GM19328 (cell line): ENCODE data around the gene CACNA2D3.

Experiments used
- ATAC-seq: cut with Tn5 transposase; IDR thresholded peaks from one replicate; pipeline ENCODE4 v1.9.1; 2021; ENCODE audit warnings: mild to moderate bottlenecking, moderate library complexity; ENCODE audit not compliant: unreplicated experiment

Gene CACNA2D3

DNA sequence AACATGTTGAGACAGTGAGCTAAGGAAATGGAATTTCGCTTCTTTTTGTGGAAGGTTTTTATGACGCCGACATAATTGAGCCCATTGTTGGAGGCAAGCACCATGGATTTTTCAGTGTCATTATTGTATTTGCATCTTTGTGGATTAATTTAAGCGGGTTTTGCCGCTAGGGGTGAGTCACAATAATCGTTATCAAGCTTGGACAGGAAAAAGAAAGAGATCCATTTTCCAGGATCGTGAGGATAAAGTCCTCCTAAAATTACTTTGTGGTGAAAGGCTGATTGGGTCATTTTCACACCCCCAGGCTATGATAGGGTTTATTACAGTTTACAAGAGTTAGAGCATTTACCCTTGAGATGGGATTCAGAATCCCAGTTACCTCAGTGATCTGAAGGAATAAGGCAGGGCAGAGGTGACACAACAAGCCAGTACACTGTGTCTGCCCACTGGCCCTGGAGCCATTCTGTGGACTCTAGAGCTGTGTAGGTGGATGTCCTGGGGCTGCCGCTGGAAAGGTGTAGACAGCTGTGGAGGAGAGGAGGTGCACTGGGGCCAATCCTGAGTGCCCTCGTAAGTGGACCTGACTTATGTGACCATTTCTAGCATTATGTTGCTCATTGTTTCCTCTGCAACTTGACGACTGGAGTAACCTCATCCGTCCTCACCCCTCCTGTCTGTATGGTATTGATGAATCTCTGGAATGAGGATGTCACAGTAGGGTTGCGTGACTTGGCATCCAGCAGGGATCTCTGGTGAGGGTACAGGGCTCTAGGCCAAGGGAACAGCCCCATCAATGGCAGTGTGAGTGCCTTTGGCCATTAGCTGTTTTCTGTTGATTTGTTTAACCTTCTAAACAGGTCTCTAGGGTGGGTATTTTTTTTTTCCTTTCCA lies 435.4 kb downstream of the CACNA2D3 start:
- no peak for ATAC-seq

DNA sequence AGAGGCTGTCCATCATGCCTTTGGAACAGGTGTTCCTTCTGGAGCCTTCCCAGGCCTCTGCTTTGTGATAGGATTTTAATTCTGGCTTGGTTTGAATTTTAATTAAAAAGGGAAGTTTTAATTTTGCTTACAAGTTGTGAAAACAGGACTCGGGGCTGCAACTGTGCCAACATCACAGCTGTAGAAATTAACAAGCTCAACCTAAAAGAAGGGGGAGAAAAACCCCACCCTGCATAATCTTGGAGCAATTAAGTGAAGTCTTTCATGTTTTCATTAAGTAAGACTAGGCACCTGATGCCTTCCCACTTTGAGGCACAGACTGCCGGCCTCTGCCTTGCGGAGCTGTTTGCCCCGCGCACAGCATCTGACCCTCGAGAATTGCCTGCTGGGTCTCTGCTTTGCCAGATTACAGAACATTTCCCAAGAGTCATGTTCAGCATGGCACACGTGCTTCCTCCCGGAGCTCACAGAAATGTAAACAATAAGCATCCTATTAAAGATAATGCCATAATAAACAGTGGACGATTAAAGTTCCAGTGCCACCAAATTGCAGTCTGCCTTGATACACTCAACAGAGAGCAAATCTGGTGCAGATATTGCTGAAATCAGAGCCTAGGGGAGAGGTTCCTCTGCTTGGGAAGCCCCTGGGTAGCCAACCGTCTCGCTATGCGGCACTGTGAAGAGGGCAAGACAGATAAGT lies 441.3 kb downstream of the CACNA2D3 start:
- no peak for ATAC-seq

DNA sequence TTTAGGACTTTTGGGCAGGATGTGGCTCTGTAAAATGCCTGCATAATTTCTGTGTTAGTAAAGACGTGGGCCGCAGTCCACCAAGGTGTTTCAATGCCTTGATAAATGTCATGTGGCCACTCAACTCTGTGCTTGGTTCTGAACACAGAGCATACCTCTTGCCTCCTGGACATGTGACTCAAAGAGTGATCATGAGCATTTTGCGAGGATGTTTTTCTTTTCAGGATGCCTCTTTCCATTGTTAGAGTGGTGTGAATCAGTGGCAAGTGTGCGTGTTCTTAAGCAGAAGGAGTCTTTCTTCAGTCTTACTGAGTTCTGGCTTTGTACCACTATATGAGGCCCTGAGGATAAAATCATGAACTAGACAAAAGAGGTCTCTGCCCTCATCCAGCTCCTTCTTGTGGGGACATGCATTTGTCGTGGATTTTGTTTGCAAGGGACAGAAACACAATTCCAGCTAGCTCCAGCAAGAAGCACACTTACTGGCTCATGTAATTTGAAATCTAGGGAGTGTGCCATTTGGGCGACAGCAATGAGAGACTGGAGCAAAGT lies 442.1 kb downstream of the CACNA2D3 start:
- ATAC-seq, result no peak

DNA sequence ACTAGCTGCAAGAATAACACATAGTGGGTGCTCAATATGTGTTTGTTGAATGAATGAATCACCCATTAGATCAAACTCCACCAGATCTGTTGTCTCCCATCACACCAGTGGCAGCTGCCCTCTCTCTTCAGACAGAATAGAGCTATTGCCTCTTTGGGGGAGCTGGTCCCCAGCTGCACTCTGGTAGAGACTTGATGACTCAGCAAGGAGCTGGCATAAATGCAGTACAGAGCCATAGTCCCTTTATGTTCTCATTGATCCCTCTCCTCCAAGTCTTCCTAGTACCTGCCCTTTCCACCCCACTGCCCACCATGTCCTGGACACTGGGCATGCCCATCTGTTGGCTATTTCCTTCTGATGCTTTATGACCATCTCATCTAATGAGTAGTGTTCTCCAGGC lies 443.6 kb downstream of the CACNA2D3 start:
- no peak for ATAC-seq

DNA sequence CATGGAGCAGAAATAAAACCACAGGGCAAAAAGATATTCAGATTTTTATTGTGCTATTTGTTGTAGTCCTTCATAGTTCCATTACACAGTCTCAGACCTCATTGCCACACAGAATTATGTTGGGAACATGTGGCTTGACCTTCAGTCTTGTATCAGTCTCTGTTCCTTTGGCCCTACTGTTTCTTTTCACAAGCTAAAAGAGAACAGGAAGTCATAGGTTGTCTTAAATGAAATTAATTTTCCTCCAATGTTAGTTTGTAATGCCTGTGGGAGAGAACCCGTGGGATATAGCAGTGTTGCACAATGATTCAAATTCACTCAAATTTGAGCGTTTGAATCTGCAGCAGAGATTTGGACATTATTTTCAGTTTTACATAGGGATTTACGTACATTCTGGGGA lies 445.6 kb downstream of the CACNA2D3 start:
- no peak for ATAC-seq

DNA sequence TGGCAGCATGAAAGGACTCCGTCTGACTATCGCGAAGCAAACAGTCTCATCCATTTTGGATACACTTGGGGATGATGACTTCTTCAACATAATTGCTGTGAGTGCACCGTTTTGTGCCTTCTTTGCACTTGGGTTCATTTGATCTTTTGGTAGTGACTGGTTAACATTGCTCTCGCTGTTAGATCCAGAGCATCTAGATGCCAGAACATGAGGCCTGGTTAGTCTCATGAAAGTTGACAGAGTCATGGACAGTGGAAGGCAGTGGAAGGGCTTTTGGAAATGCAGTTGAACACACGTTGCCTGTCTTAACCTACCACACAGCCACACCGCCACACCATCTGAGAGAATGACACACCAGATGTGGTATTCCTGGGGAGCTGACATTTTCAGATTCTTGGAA lies 447.7 kb downstream of the CACNA2D3 start:
- no peak for ATAC-seq

DNA sequence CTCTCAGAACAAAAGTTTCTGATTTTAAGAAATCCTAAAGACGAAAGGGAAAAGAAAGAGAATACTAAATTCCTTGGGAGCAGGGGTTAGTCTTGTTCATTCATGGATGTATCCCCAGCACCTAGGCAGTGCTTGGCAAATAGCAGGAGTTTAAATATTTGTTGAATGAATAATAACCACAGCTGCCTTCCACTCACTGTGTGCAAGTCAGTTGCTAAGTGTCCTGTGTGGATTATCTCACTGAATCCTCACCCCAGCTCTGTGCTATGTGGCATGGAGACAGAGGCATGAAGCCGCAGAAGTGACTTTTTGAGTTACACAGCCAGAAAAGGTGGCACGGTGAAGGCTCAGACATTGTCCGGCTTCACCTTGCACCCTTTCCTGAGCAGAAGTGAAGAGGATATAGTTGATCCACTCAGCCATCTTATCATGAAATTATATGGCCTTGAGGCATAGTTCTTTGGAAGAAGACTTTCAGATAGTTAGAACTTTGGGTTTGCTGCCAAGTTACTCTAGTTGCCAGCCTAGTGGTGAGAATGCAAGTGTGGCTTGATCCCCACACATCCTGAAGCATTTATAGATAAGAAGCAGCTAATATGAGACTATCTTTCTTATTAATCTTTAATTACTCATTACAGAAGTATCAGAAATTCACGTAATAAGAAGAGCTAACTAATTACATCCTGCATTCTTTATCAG lies 450.0 kb downstream of the CACNA2D3 start:
- no peak for ATAC-seq

DNA sequence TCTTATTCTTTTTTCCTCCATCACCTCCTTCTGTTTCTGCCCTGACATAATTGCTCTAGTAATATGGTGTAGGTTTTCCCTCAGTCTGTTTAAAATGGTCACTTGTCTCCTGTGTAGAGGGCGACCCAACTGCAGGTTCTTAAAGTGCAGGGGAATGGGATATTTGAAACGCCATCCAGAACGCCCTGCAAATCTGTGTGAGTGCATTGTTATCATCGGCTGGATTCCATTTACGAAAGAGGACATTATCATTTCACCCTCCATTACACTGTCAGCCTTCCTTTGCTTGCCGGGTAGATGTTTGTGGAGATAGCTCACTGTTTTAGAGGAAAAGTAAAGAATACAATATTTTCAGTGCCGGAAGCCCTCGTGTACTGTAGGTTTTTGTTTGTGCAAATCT lies 451.5 kb downstream of the CACNA2D3 start:
- ATAC-seq, result no peak

DNA sequence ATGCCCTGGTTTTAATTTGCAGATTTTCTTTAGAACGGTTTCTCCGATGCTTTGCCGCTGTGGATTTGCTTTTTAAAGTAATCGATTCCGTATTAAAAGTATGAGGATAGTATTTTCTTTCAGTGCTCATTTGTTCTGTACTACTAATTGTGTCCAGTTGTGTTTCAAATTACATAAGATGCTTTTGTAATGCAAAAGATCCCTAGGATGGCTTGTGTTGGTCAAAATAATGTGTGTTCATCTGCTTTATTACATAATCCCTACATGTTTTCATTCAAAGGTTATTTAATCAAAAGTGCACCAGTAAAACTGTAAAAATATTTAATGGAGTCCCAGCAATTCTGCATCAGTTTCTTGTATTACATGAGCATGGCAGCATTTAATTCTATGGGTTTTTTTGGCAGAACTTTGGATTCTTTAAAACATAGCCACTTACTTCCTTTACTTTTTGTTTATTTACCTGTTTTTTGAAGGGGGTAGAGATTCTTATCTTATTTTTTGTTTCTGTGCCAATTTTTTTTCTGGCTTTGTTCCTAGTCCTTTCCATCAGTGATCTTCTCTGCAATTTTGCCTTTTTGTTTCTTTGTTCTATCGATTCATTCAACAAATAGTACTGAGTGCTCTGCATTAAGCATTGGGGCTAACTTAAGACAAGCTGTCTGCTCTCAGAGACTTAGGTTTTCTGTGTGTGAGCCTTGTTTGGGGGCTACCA lies 452.7 kb downstream of the CACNA2D3 start:
- ATAC-seq, result no peak

DNA sequence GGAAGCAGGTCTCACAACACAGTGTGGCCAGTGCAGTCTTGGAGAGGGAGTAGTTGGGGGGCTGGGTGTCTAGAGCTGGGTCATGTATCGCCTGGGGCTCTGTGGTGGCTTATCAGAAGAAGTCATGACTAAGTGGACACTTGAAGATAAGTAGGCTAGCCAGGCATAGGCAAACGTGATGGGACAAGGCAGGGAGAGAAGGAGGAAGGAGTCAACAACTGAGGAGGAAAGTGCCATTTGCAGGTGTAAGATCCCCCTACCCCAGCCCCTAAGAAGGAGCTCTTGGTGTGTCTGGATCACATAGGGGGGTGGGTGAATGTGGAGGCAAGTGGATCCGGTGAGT lies 453.2 kb downstream of the CACNA2D3 start:
- no peak for ATAC-seq

DNA sequence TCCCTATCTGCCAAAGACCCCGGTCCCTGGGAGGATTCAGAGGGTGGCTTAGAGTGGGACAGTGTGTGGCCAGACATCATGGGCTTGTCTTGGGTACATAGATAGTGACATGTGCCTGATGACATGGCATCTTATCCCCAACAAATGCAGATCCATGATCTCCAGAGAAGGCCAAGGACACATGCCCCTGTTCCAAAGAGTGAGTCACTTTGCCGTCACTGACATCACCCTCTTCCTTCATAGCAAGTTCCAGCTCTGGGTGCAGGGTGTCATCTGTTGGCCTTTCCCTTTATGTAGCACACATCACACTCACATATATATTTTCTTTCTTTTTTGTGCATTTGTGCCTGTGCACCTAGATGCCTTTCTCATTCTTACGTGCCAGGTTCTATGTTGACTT lies 455.0 kb downstream of the CACNA2D3 start:
- no peak for ATAC-seq

DNA sequence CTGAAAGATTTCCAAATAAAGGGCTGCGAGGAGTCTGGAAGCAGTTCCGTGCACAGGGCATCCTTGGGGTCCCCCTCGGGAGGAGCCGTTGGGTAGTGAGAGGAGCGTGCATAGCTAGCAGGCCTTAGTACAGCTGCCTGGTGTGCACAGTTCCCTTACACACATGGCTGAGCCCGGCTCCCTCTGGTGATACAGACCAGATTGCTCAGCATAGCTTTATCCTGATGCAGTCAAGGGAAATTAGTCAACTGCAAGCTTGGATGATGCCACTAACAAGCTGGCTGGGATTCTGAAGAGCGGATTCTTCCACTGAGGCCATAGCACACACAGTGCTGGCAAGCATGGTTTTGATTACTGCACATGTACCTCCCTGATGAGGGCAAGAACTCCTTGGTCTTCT lies 456.1 kb downstream of the CACNA2D3 start:
- ATAC-seq, result no peak

DNA sequence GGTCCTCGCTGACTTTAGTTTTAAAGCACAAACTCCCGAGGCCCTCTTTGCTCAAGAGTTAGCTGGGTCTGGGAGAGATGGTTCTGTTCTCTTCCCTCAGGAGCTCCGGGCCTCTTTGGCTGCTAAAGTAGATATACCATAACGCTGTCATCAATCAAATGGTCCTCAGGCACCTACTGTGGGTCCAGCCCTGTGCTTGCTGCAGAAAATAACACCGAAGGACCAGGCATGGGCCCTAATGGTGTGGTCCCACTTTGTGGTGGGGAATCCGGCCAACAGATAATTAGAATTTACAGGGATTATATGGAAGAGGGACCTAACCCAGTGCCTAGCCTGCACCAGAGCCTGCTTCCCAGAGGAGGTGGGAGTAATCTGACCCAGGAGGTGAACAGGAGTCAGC lies 458.1 kb downstream of the CACNA2D3 start:
- ATAC-seq, result no peak

DNA sequence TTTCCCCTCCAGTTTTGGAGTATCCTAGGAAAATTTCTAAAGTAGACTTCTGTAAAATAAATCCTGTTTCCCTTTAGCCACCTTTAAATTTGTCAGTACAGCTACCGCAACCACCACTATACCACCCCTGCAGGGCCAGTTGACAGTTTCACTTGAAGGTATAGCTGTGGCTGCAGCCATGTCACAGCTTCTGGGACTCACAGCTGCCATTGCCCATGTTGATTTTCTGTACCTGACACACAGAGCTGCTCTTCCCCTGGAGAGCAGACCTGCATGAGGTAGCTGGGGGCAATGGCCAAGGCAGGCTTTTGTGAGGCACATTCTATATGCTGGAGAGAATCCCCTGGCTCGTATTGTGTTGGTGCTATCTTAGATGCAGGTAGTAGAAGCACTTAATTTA lies 460.1 kb downstream of the CACNA2D3 start:
- no peak for ATAC-seq

DNA sequence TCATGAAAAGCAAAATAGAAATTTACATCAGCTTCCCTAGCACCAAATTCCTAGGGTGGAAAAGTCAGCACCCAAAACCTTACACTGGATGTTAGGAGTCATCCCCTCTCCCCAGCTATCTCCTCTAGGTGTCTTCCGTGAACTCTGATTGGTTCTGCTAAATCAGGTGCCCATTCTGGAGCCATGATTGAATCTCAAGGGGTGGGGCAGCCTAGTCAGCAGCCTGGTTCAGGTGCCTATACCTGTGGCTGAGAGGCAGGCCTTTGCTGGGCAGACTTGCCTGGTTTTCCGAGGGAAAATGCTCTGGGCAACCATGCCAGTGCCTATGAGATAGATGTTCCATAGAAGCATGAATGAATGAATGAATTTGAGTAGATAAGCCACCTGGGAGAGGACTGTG lies 468.8 kb downstream of the CACNA2D3 start:
- ATAC-seq, result no peak

DNA sequence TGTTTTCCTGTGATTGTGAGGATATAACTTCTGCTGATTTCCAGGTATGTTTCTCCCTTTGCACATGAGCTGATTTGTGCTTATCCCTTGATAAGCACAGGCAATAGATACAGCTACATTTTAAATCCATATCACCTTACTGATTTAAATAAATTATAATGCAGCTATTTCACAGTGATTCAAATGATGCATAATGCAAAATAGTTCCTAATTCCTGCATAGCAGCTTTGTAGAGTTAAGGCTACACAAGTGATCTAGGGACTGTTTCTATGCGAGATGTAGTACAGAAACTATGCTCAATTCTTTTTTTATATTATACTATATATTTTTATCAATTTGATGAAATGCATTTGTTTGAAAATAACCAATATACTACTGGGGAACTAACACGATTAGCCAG lies 471.3 kb downstream of the CACNA2D3 start:
- ATAC-seq, result no peak

DNA sequence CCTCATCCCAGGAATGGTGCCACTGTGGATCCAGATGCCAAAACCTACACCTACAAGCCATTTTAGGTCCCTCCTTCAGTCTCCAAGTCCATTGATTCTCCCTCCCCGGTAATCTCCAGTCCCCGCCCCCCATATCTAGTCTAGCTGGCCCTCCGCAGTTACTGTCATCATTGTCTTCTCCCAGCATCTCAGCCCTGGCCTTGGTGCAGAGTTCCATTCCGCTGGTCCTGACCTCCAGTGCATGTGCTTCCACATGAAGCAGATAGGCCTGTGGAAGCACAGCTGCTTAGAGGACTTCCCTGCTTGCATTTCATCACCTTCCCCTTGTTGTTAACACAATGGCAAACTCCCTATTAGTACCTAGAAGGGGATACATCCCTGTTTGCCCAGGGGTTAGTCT lies 473.7 kb downstream of the CACNA2D3 start:
- ATAC-seq, result no peak

DNA sequence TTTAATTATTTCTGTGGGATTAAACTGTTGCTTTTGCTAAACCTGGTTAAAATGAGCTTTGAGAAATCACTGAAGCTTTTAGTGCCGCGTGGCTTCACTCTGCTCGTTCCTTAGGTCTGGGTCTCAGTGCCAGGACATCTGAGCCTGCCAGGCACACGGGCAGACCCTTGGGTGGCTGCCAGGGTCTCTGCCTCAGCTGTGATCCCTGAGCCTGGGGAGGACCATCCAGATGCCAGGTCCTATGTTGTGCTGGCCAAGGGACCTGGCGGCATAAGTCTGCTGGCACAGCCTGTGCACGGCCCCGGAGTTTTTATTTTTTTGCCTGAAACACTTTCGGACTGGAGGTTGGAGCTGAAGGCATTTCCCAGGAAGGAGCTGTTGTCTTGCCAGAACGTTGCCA lies 477.4 kb downstream of the CACNA2D3 start:
- ATAC-seq, result no peak

DNA sequence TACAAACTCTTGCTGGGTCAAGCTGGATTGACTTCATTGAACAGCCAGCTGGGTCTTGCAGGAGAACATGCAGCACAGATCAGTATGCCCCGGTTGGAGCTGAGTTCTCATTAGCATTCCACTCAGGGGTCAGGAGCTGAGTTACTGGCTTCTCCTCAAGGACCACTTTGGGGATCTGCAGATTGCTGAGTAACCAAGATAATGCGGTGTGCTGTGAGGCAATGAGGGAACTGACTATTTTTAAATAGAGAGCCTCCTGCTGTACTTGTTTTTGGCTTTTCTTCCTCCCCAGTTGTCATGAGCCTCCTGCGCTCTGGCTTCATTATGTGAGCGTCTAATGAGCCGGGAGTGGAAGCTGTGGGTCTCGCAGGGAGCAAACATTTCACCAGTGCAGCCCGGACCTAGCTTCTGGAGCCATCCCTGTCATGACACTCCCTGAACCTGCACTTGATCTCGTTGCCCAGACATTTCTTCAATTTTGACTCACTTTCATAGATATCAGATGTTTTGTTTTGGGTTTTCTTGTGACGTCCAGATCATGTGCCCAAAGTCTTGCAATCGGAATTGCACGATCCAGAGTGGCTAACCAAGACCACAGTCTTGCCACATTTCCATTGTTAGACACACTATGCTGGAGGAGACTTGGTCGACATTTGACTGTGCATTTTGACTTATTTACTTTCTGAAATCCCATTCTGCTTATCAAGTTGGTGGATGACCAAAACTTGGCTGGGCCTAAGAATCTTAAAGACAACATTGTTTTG lies 478.3 kb downstream of the CACNA2D3 start:
- ATAC-seq, result no peak

DNA sequence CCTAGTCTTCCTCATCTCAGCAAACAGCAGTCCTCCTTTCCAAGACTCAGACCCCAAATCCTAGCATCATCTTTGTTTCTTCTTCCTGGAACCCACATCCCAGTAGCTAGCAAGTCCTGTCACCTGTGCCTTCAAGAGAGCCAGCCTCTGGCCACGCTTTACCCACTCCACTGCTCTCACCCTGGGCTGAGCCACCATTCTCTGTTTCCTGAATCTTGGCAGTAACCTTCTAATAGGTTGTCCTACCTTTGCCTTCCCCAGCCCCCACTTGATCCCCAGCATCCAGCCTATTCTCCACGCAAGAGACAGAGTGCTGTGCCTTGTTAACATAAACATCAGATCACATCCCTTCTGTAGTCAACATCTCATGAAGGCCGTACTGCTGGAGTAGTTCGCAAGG lies 482.1 kb downstream of the CACNA2D3 start:
- ATAC-seq, result no peak
